Stimulated activated CD8-positive, alpha-beta memory T cell treated with anti-CD3 and anti-CD28 coated beads, Interleukin-7, amount 100 ng/mL, for 1 hour (primary cell): ENCODE measurements around the gene COL27A1.
"Not testable (repeated sequence)": the region's sequence is repeated elsewhere in the genome, so short reads cannot be mapped to it uniquely, and the experiment has no call there.

Experiments used
- DNase-seq, 2 donors: peaks; one replicate each; pipeline ENCODE4 v3.0.0-alpha.2; 2020; ENCODE audit warnings: low read depth in 2 of 2

Gene COL27A1

GRCh38 chr9:114123031-114123977 lies 32.0 kb upstream of the COL27A1 start:
- no peak for DNase-seq

GRCh38 chr9:114124138-114124537 lies 31.2 kb upstream of the COL27A1 start:
- DNase-seq: no peak

GRCh38 chr9:114124666-114125475 lies 30.5 kb upstream of the COL27A1 start:
- no peak for DNase-seq

DNA sequence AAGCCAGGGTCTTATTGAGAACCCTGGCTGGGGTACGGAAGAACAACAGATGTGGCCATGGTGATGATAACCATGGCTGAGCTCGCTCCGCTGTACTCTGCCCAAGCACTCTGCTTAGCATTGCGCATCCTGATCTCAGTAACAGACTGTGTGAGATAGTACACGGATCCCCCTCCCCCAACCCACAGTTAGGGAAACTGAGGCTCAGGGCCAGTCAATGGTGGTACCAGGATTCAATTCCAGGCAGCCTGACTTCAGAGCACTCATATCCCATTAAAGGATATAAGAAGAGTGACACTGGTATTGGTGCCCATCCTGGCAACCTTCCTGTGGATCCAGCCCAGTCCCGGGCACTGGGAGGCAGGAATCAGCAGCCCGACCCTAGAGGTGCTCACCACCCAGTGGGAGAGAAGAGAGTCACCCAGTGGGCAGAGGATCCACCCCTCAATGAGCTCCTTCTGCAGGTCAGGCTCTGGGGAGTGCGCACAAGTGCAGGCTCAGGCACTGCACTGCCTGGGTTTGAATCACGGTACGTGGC lies 29.8 kb upstream of the COL27A1 start:
- no peak for DNase-seq

GRCh38 chr9:114126247-114127060 lies 28.9 kb upstream of the COL27A1 start:
- no peak for DNase-seq

DNA sequence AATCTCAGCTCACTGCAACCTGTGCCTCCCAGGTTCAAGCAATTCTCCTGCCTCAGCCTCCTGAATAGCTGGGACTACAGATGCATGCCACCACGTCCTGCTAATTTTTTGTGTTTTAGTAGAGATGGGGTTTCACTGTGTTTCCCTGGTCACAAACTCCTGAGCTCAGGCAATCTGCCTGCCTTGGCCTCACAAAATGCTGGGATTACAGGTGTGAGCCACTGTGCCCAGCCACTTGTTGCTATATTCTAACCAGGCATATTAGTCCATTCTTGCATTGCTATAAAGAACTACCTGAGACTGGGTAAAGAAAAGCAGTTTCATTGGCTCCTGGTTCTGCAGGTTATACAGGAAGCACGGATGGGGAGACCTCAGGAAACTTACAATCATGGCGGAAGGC lies 26.6 kb upstream of the COL27A1 start:
- DNase-seq: not testable (repeated sequence)

DNA sequence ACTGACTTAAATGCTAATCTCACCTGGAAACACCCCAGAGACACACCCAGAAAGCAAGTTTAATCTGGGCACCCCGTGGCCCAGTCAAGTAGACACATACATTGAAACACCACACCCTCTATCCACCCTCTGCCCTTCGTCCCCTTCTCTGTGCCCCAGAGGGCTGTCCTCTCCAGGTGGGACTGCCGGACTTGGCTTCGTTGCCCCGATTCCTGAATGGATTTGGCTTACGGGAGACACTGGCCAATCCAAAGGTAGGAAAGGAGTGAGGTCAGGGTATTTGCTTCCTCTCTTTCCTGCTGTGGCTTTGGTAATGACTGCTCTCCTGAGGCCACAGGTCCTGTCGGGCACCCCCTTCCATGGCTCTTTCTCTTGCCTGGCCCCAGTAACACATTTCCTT lies 25.2 kb upstream of the COL27A1 start:
- DNase-seq: no peak

DNA sequence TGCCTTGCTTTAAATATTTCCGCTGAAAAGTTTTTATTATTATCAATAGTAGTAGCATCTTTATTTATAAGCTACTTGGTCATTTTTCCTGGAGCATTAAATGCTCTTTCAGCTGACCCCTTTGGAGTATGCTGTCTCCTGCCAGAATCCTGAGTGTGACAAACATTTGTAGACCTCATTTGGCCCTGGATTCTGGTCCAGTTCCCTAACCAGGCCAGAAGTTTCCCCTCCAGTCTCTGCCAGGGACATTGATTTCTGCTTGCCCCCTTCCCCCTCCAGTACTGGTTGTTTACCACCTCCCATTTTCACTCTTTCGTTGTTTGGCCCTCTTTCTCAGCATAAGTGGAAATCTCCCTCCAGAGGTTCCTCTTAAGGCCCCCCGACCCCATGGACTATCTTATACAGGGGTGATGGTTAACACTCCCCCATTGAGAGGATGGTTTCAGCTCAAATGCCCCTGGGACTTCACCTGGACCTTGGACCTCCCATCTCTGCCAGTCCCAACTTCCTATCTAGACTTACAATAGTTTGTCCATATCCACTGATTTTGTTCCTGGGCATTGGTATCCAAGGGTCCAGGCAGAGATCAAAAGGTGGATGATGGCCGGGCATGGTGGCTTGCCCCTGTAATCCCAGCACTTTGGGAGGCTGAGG lies 24.6 kb upstream of the COL27A1 start:
- no peak for DNase-seq

DNA sequence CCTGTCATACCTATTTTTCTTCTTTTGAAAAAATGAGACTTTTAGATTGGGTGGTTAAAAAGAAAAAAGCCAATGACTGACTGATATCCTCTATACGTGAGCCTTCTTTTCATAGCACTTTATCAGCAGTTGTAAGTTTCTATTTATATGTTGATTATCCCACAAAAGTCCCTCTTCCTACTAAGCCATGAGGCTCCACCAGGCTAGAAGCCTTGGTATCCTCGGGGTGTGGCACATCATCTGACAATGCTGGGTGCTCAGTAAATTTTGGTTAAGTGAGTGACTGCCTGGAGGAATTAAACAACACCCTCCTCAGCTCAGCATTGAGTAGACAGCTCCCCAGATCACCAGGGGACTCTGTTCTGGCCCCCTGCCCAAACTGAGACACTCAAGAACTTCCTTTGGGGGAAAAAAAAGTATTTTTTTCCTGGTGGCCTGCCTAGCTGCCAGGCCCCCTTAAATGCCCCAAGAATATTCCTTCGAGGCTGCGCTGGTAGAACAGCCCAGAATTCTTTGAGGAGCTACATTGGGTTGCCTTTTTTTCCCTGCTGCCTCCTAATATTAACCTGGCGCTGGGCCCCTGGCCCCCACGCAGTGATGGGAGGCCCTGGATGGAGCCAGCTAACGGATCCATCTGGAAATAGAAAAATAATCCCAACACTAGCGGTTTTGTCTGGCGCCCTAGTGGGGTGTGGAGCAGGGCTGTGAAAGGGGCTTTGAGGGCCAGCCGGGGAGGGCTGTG lies 23.4 kb upstream of the COL27A1 start:
- no peak for DNase-seq

- DNase-seq: no peak
Observed at GRCh38 chr9:114132550-114132918, 22.8 kb upstream of the COL27A1 start.

GRCh38 chr9:114134827-114135396 lies 20.4 kb upstream of the COL27A1 start:
- DNase-seq: no peak

DNA sequence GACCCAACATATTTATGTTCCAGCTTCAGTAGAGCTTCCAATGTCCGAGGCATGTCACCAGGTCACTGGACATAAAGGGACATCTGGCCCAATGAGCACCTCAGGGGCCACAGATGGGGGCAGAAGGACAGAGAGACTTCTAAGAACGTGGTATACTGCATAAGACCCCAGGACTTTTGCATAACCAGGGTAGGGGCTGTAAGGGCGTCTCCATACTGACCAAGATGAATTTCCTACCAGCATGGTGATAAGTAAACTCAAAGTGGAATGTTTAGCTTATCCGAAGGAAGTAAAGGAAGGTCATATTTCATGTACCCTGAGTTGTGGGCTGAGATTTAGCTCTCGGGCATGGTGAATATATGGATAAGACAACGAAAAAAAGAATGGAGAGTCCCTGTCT lies 17.5 kb upstream of the COL27A1 start:
- DNase-seq: no peak

DNA sequence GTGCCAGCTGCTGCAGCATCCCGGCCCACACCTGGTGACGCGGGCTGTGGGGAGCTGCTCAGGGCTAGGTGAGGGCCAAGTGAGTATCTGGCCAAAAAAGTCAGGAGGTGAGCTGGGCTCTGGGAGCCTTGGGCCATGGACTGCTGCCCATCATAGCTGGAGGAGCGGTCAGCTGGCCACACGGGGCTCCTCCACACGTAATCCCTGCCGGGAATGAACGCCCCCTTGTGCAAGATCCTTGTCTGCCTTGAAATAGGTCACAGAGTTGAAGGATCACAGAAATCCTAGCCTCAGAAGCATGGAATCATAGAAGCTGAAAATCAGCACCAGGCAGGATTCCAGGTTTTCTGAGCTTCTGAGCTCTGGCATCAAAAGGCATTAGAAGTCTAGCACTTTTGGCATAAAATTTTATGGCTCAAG lies 16.8 kb upstream of the COL27A1 start:
- DNase-seq: no peak

DNA sequence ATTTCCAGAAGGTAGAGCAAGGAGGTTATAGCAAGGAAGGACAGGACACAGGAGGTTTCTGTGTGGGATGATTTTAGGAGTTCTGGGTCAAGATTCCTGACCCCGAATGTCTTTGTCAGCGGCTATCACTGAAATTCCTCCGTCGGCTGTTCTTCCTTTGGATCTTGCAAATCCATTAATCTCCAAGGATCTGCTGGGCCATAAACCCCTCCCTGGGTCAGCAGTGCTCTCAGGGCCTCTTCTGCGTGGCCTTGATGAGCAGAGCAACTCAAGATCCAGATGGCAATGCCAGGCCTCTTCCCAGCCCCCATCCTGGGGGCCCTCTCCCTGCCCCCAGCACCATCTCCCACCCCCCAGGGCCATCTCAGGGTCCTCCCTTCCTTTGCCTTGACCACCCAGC lies 16.3 kb upstream of the COL27A1 start:
- no peak for DNase-seq

DNA sequence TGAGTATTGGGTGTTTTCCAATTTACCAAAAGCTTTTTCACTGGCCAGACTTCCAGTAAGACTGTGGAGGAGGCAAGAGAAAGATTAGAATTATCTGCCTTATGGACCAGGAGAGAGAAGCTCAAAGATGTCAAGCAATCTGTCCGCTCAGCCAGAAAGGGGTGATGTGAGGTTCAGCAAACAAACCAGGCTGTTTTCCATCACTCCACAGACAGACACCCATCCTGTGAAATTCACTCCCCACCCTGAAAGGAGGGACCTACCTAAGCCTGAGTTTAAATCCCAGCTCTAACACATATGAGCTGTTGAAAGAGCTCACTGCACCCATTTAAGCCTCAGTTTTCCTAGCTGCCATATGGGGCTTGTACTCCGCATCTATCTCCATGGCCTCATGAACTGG lies 14.9 kb upstream of the COL27A1 start:
- no peak for DNase-seq

DNA sequence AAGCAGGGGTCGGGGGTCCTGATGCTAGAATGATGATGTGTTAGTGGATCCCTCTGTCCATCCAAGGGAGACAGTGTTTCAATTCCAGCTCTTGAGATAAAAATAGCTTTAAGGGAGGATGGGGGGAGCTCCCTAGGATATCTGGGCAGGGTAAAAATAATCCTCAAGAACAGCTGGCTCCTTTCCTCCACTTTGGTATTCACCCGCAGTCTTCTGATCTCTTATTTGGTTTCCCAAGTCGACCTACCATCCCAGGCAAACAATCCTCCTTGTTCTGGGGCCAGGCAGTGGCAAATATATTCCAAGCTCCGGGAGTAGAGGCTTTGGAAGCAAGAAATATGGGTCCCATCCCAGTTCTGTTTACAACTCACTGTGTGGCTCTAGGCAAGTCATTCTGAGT lies 14.5 kb upstream of the COL27A1 start:
- DNase-seq: no peak

DNA sequence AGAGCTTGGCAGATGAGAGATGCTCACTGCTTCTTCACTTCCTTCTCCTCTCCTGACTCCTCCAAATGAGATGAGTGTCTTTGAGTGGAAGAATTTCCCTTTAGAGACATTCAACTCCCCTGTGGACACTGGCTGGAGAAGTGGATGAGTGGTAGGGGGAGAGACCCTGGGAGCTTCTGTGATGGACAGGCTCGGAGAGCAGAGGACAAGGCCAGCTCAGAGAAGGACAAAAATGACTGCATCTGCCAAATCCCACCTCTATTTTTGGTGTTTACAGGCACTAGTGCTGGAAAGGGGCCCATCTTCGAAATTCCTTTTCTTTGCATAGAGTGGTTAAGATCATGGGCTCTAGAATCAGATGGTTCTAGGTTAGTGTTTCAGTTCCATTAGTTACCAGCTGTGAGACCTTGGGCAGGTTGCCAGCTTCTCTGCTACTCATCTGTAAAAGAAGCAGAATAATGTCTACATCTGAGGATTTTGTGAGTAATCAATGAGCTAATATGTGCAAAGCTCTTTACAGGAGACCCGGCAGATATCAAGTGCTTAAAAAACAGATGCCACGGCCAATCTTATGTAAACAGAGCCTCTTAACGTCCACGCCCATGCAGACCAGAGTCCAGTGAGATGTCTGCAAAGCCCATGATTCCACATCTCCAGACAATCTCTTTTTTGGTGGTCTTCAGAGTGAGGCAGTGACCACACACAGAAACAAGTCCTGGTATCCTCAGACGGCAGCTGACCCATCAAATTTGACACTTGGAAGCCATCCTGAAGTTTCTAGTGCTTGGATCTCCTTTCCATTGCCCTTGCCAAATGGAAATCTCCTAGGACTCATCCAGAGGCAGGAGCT lies 13.6 kb upstream of the COL27A1 start:
- DNase-seq: no peak

GRCh38 chr9:114143234-114143633 lies 12.1 kb upstream of the COL27A1 start:
- no peak for DNase-seq

- no peak for DNase-seq
Observed at GRCh38 chr9:114146735-114147134, 8.6 kb upstream of the COL27A1 start.
